HEK293 (cell line): Measurements from ENCODE around the gene PPFIA4.

Experiments
- CTCF ChIA-PET: fragments of 350-600 bp; formaldehyde crosslinking; extraction: SDS; loops from one replicate; lab custom pipeline; 2021; ENCODE audit warnings: antibody characterized with exemption; lab: Yijun Ruan, JAX
- POLR2A ChIA-PET: fragments of 300-600 bp; formaldehyde crosslinking; extraction: SDS; loops from one replicate; lab custom pipeline; 2020; ENCODE audit warnings: antibody characterized with exemption, inconsistent platforms; lab: Yijun Ruan, JAX
- H3K27ac ChIP-seq: fragments of 200-500 bp; sonication (Bioruptor generic); 2 replicates; pipeline ENCODE4 v1.5.1; 2014; ENCODE audit warnings: low read depth, low read length, control low read depth, inconsistent platforms; ENCODE audit errors: extremely low read depth
- H3K36me3 ChIP-seq, 2 experiments: fragments of 200-500 bp in 1 of 2; sonication (Bioruptor generic) in 1 of 2; 1 replicate in 1 of 2; 2 replicates in 1 of 2; pipeline ENCODE4 v1.5.1; 2014 to 2017; ENCODE audit warnings: inconsistent platforms in 2 of 2, low read length in 2 of 2; ENCODE audit not compliant: control insufficient read depth in 2 of 2, insufficient read depth in 1 of 2
- H3K4me1 ChIP-seq: fragments of 200-500 bp; sonication (Bioruptor generic); 2 replicates; pipeline ENCODE4 v1.5.1; 2014; ENCODE audit warnings: mild to moderate bottlenecking, low read length, inconsistent platforms; ENCODE audit not compliant: control insufficient read depth, insufficient read depth
- H3K4me3 ChIP-seq: 2 replicates; pipeline ENCODE4 v1.5.1; 2011; ENCODE audit warnings: low read depth, mild to moderate bottlenecking, control low read depth, low read length, moderate library complexity
- H3K9me3 ChIP-seq: fragments of 200-500 bp; sonication (Bioruptor generic); 2 replicates; pipeline ENCODE4 v1.5.1; 2014; ENCODE audit warnings: low read depth, low read length, inconsistent platforms; ENCODE audit not compliant: control insufficient read depth, insufficient read depth
- ATF2 ChIP-seq: fragments of 450-650 bp; formaldehyde crosslinking; IDR thresholded peaks from 2 replicates; pipeline ENCODE4 v1.5.1; 2016; ENCODE audit warnings: missing biosample characterization, missing genetic modification characterization, low read depth
- CTCF ChIP-seq: fragments of 450-650 bp; formaldehyde crosslinking; IDR thresholded peaks from 2 replicates; pipeline ENCODE4 v1.5.1; 2016; ENCODE audit warnings: missing biosample characterization, missing genetic modification characterization
- GLIS1 ChIP-seq: fragments of 450-650 bp; formaldehyde crosslinking; IDR thresholded peaks from 2 replicates; pipeline ENCODE4 v1.5.1; 2016; ENCODE audit warnings: missing biosample characterization, missing genetic modification characterization
- SCRT1 ChIP-seq: fragments of 450-650 bp; formaldehyde crosslinking; IDR thresholded peaks from 2 replicates; pipeline ENCODE4 v1.5.1; 2016; ENCODE audit warnings: missing biosample characterization, missing genetic modification characterization, borderline replicate concordance
- SP7 ChIP-seq: fragments of 450-650 bp; formaldehyde crosslinking; IDR thresholded peaks from 2 replicates; pipeline ENCODE4 v1.5.1; 2016; ENCODE audit warnings: missing biosample characterization, missing genetic modification characterization
- ZBTB49 ChIP-seq: fragments of 450-650 bp; formaldehyde crosslinking; IDR thresholded peaks from 2 replicates; pipeline ENCODE4 v1.5.1; 2016; ENCODE audit warnings: missing biosample characterization, missing genetic modification characterization, low read depth
- ZNF121 ChIP-seq: fragments of 450-650 bp; formaldehyde crosslinking; IDR thresholded peaks from 2 replicates; pipeline ENCODE4 v1.5.1; 2016; ENCODE audit warnings: missing biosample characterization, missing genetic modification characterization
- ZNF146 ChIP-seq: fragments of 450-650 bp; formaldehyde crosslinking; IDR thresholded peaks from 2 replicates; pipeline ENCODE4 v1.5.1; 2016; ENCODE audit warnings: missing biosample characterization, missing genetic modification characterization
- ZNF211 ChIP-seq: fragments of 450-650 bp; formaldehyde crosslinking; IDR thresholded peaks from 2 replicates; pipeline ENCODE4 v1.5.1; 2016; ENCODE audit warnings: low read depth, missing biosample characterization, missing genetic modification characterization
- ZNF214 ChIP-seq: fragments of 450-650 bp; formaldehyde crosslinking; IDR thresholded peaks from 2 replicates; pipeline ENCODE4 v1.5.1; 2017; ENCODE audit warnings: missing biosample characterization, mild to moderate bottlenecking, missing genetic modification characterization, borderline replicate concordance
- ZNF341 ChIP-seq: fragments of 450-650 bp; formaldehyde crosslinking; IDR thresholded peaks from 2 replicates; pipeline ENCODE4; 2016; ENCODE audit warnings: low read depth, missing biosample characterization, missing genetic modification characterization
- ZNF398 ChIP-seq: fragments of 450-650 bp; formaldehyde crosslinking; IDR thresholded peaks from 2 replicates; pipeline ENCODE4 v1.5.1; 2017; ENCODE audit warnings: missing biosample characterization, missing genetic modification characterization
- ZNF654 ChIP-seq: fragments of 450-650 bp; formaldehyde crosslinking; IDR thresholded peaks from 2 replicates; pipeline ENCODE4 v1.5.1; 2016; ENCODE audit warnings: low read depth, missing biosample characterization, missing genetic modification characterization
- ZNF664 ChIP-seq: fragments of 450-650 bp; formaldehyde crosslinking; IDR thresholded peaks from 2 replicates; pipeline ENCODE4 v1.5.1; 2016; ENCODE audit warnings: missing biosample characterization, missing genetic modification characterization
- ZNF837 ChIP-seq: fragments of 450-650 bp; formaldehyde crosslinking; IDR thresholded peaks from 2 replicates; pipeline ENCODE4 v1.5.1; 2016; ENCODE audit warnings: missing biosample characterization, missing genetic modification characterization
- ZSCAN23 ChIP-seq: fragments of 450-650 bp; formaldehyde crosslinking; IDR thresholded peaks from 2 replicates; pipeline ENCODE4 v1.5.1; 2016; ENCODE audit warnings: missing biosample characterization, missing genetic modification characterization

PPFIA4 gene

GRCh38 chr1:203028784-203029553 is 2.7 kb downstream of the PPFIA4 start:
- no peaks in the 10 kb centered on the region for H3K9me3 ChIP-seq
- H3K4me1 ChIP-seq: no peaks in the 10 kb centered on the region
- H3K4me3 ChIP-seq: no peak overlapping the region
- CTCF ChIA-PET: interaction anchor here (0.9 to 23.3 kb wide), 6 partner anchors 12 to 238 kb away, joined by 4 to 526 read pairs (median 8); no protein-coding TSS in a partner anchor
- POLR2A ChIA-PET: no interaction called here
- H3K27ac ChIP-seq: no peak overlapping the region
- TF ChIP-seq SP7: 0 out of 2 replicates have a peak, but pooled peaks have one; percentile 43
- peak; percentile 69 for TF ChIP-seq ZNF398
- no peak for TF ChIP-seq SCRT1 (tag by site-specific recombination)
- peaks cover 0 to 13% of the 10 kb centered on the region in 2 experiments; a peak in 1 of 3 replicates for H3K36me3 ChIP-seq

GRCh38 chr1:203031467-203031866 is 5.2 kb downstream of the PPFIA4 start:
- CTCF ChIA-PET: interaction anchor here (0.7 to 23.3 kb wide), 4 partner anchors 10 to 448 kb away, joined by 3 to 526 read pairs (median 50); no protein-coding TSS in a partner anchor

GRCh38 chr1:203033287-203033686 is 7.0 kb downstream of the PPFIA4 start:
- POLR2A ChIA-PET: no interaction called here
- Histone ChIP-seq H3K9me3 (no peaks in the 10 kb centered on the region), H3K4me1 (no peaks in the 10 kb centered on the region), H3K4me3 (no peak overlapping the region), H3K27ac (no peak overlapping the region), H3K36me3 (no peaks in the 10 kb centered on the region)
- CTCF ChIA-PET: interaction anchor here (0.7 to 23.3 kb wide), 4 partner anchors 11 to 234 kb away, joined by 3 to 526 read pairs (median 148); no protein-coding TSS in a partner anchor
- TF ChIP-seq ZNF664 (no peak), ZNF837 (tag by site-specific recombination) (no peak), ZNF341 (tag by site-specific recombination) (no peak), ZNF214 (no peak), ATF2 (tag by site-specific recombination) (no peak), ZBTB49 (no peak)

More at GRCh38 chr1:203031467-203031866, 5.2 kb downstream of the PPFIA4 start:
- Histone ChIP-seq H3K36me3 (no peaks in the 10 kb centered on the region), H3K4me1 (no peaks in the 10 kb centered on the region), H3K9me3 (no peaks in the 10 kb centered on the region), H3K4me3 (no peak overlapping the region), H3K27ac (no peak overlapping the region)
- POLR2A ChIA-PET: interaction anchor here (0.6 kb wide), 2 partner anchors 9 to 299 kb away, joined by 3 to 4 read pairs; no protein-coding TSS in a partner anchor
- TF ChIP-seq ZNF211 (tag by site-specific recombination) (no peak), ZNF146 (tag by site-specific recombination) (no peak), ZSCAN23 (tag by site-specific recombination) (no peak), ZNF654 (tag by site-specific recombination) (peak; percentile 44; the same call in 1 of the 2 replicates), GLIS1 (no peak), CTCF (peak; percentile 18; the same call in 1 of the 2 replicates), ZNF121 (tag by site-specific recombination) (no peak)
